NCI-H446 (cell line): ENCODE measurements around the gene TAAR9.
"Not testable (repeated sequence)": the region's sequence is repeated elsewhere in the genome, so short reads cannot be mapped to it uniquely, and the experiment has no call there.

Experiments used
- DNase-seq, 2 experiments: peaks; one replicate each; lab custom pipeline; 2025; lab: John Stamatoyannopoulos, UW

The TAAR9 gene

GRCh38 chr6:132515386-132515785 is 22.7 kb upstream of the TAAR9 start:
- no peak for DNase-seq

GRCh38 chr6:132520953-132521352 is 17.1 kb upstream of the TAAR9 start:
- DNase-seq = no peak

- DNase-seq = no peak
Measured at GRCh38 chr6:132524646-132525045, 13.4 kb upstream of the TAAR9 start.

GRCh38 chr6:132525866-132526265 is 12.2 kb upstream of the TAAR9 start:
- DNase-seq = no peak

- no peak for DNase-seq
Measured at GRCh38 chr6:132526461-132526860, 11.6 kb upstream of the TAAR9 start.

- no peak for DNase-seq
Measured at GRCh38 chr6:132527791-132528190, 10.3 kb upstream of the TAAR9 start.

- peak; percentile 22 to 34 for DNase-seq
Measured at GRCh38 chr6:132530293-132530974, 7.6 kb upstream of the TAAR9 start.

- not testable (repeated sequence) for DNase-seq
Measured at GRCh38 chr6:132534546-132534945, 3.5 kb upstream of the TAAR9 start.

GRCh38 chr6:132537145-132537544 is 932 bp upstream of the TAAR9 start:
- no peak for DNase-seq

- DNase-seq = no peak
Measured at GRCh38 chr6:132544826-132545225, 6.7 kb downstream of the TAAR9 start.

GRCh38 chr6:132548746-132549463 is 10.8 kb downstream of the TAAR9 start:
- DNase-seq = no peak

GRCh38 chr6:132551214-132551613 is 13.1 kb downstream of the TAAR9 start:
- no peak for DNase-seq

- DNase-seq = no peak
Measured at GRCh38 chr6:132552372-132552771, 14.3 kb downstream of the TAAR9 start, which contains the start of gene TAAR8. TAAR8 (plus strand) TSS chr6:132552672; CDS start chr6:132552693, 21 bp downstream.

GRCh38 chr6:132560087-132560486 is 22.0 kb downstream of the TAAR9 start:
- not testable (repeated sequence) for DNase-seq

- DNase-seq = no peak
Measured at GRCh38 chr6:132566404-132566803, 28.3 kb downstream of the TAAR9 start.

GRCh38 chr6:132567566-132567965 is 29.5 kb downstream of the TAAR9 start:
- no peak for DNase-seq

- no peak for DNase-seq
Measured at GRCh38 chr6:132568611-132569010, 30.5 kb downstream of the TAAR9 start.

GRCh38 chr6:132569170-132569569 is 31.1 kb downstream of the TAAR9 start:
- DNase-seq = no peak

GRCh38 chr6:132570221-132570777 is 32.2 kb downstream of the TAAR9 start, which contains the start of gene TAAR6:
TAAR6 (plus strand) TSS chr6:132570322; CDS start chr6:132570322, 0 bp downstream.
- DNase-seq = no peak

- no peak for DNase-seq
Measured at GRCh38 chr6:132571774-132572173, 33.7 kb downstream of the TAAR9 start.

- DNase-seq = no peak
Measured at GRCh38 chr6:132584698-132585097, 46.6 kb downstream of the TAAR9 start.

- no peak for DNase-seq
Measured at GRCh38 chr6:132587424-132587823, 49.3 kb downstream of the TAAR9 start.
